ENCODE results near the gene RAB1B.

DNA sequence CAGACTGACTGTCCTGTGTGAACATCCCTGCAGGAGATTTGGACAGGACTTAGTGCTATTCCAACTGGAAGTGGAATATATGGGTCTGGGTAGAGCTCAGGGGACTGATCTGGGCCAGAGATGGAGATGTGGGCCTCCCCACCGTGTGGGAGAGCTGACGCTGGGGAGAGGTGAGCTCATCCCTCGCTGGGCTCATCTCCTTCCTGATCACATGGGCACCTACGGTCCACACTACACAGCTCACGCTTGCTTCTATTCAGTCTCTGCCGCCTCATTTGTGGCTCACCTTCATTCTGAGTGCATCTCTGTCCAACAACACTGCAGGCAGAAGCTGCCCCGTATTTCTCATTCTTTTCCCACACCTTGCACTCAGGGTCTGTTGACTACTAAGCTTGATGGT lies 16.6 kb upstream of the RAB1B start:
- TF ChIP-seq, protein P1, sequence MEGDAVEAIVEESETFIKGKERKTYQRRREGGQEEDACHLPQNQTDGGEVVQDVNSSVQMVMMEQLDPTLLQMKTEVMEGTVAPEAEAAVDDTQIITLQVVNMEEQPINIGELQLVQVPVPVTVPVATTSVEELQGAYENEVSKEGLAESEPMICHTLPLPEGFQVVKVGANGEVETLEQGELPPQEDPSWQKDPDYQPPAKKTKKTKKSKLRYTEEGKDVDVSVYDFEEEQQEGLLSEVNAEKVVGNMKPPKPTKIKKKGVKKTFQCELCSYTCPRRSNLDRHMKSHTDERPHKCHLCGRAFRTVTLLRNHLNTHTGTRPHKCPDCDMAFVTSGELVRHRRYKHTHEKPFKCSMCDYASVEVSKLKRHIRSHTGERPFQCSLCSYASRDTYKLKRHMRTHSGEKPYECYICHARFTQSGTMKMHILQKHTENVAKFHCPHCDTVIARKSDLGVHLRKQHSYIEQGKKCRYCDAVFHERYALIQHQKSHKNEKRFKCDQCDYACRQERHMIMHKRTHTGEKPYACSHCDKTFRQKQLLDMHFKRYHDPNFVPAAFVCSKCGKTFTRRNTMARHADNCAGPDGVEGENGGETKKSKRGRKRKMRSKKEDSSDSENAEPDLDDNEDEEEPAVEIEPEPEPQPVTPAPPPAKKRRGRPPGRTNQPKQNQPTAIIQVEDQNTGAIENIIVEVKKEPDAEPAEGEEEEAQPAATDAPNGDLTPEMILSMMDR (IDR thresholded peaks at IDR 0.05), result no peak
- no peak for TF ChIP-seq POLR2A (IDR thresholded peaks at IDR 0.05)
